Endothelial cell of umbilical vein (primary cell): ENCODE data around the gene RIOK3. TPM values are rescaled to one million over a fixed set of nuclear protein-coding genes. Genes with fewer than 3 reads are reported as not detected.

Experiments used
- BruUV-seq: library from RNA; stranded (reverse); fragments of 400-500 nt; replicated peaks from 2 replicates; lab custom pipeline; 2021; lab: Mats Ljungman, UMichigan
- CTCF ChIA-PET: fragments of 300-600, 350-600 bp; sonication (Branson Sonifier 250); formaldehyde crosslinking; loops from one replicate; lab custom pipeline; 2021; ENCODE audit warnings: antibody characterized with exemption, inconsistent platforms; lab: Charles Lee
- POLR2A ChIA-PET: fragments of 300-600, 350-600 bp; sonication (Branson Sonifier 250); formaldehyde crosslinking; loops from one replicate; lab custom pipeline; 2021; ENCODE audit warnings: antibody characterized with exemption, inconsistent platforms; lab: Charles Lee
- DNase-seq: peaks from one replicate; pipeline ENCODE4 v3.0.0-alpha.2; 2011; ENCODE audit warnings: low read depth, low spot score
- FAIRE-seq: peaks from 2 replicates; lab custom pipeline; 2011; peaks lifted over from hg19 to GRCh38; lab: Jason Lieb, UNC
- H2AFZ ChIP-seq: 2 replicates; pipeline ENCODE4 v1.6.0; 2012; ENCODE audit warnings: low read depth, low read length, control low read depth, inconsistent platforms
- H3K27ac ChIP-seq: 2 replicates; pipeline ENCODE4 v1.5.1; 2011; ENCODE audit warnings: low read depth, mild to moderate bottlenecking, control low read depth, low read length, moderate library complexity; ENCODE audit not compliant: insufficient read depth
- H3K27me3 ChIP-seq, 2 experiments: 2 replicates each; pipeline versions ENCODE4 v1.6.0 to v1.6.1; 2011; ENCODE audit warnings: low read length in 2 of 2, mixed read lengths in 1 of 2; ENCODE audit not compliant: control insufficient read depth in 2 of 2, insufficient read depth in 2 of 2
- H3K36me3 ChIP-seq, 2 experiments: 2 replicates in 1 of 2; 3 replicates in 1 of 2; pipeline ENCODE4 v1.5.1; 2011; ENCODE audit warnings: low read length in 2 of 2, mild to moderate bottlenecking in 1 of 2, moderate library complexity in 1 of 2; ENCODE audit not compliant: control insufficient read depth in 2 of 2, insufficient read depth in 2 of 2; ENCODE audit errors: extremely low read depth in 1 of 2
- H3K4me1 ChIP-seq: 3 replicates; pipeline ENCODE4 v1.5.1; 2011; ENCODE audit warnings: mild to moderate bottlenecking, low read length; ENCODE audit not compliant: control insufficient read depth, insufficient read depth; ENCODE audit errors: extremely low read depth
- H3K4me2 ChIP-seq: 2 replicates; pipeline ENCODE4 v1.6.1; 2011; ENCODE audit warnings: low read length, control low read depth, mixed read lengths; ENCODE audit not compliant: insufficient read depth
- H3K4me3 ChIP-seq, 3 experiments: fragments of 200-600 bp in 1 of 3; sonication (generic), shearing (Covaris generic) in 1 of 3; replicated peaks in 1 of 3; 2 replicates each; pipeline ENCODE4 v1.5.1; 2011 to 2016; ENCODE audit warnings: control low read depth in 3 of 3, low read length in 3 of 3, mild to moderate bottlenecking in 2 of 3, inconsistent platforms in 1 of 3, low read depth in 1 of 3, moderate library complexity in 1 of 3; ENCODE audit not compliant: insufficient read depth in 1 of 3
- H3K79me2 ChIP-seq: 2 replicates; pipeline ENCODE4 v1.6.0; 2012; ENCODE audit warnings: low read length, inconsistent platforms; ENCODE audit not compliant: control insufficient read depth, insufficient read depth
- H3K9ac ChIP-seq: replicated peaks from 2 replicates; pipeline ENCODE3; 2011; ENCODE audit warnings: low read length, control low read depth; ENCODE audit not compliant: insufficient read depth; ENCODE audit errors: extremely low read depth
- H3K9me1 ChIP-seq: replicated peaks from 3 replicates; pipeline ENCODE4 v1.6.0; 2011; ENCODE audit warnings: mild to moderate bottlenecking, low read length; ENCODE audit not compliant: control insufficient read depth, insufficient read depth; ENCODE audit errors: extremely low read depth
- H3K9me3 ChIP-seq: replicated peaks from 2 replicates; pipeline ENCODE4 v1.5.1; 2012; ENCODE audit warnings: low read length, inconsistent platforms; ENCODE audit not compliant: control insufficient read depth, insufficient read depth
- H4K20me1 ChIP-seq: replicated peaks from 2 replicates; pipeline ENCODE3; 2011; ENCODE audit warnings: mild to moderate bottlenecking, low read length; ENCODE audit not compliant: control insufficient read depth, insufficient read depth; ENCODE audit errors: extremely low read depth
- CTCF ChIP-seq, 2 donors: IDR thresholded peaks; 1 replicate in 1 of 2; 2 replicates in 1 of 2; pipeline ENCODE4 v1.5.1; 2011; ENCODE audit warnings: low read length in 2 of 2, mild to moderate bottlenecking in 2 of 2, moderate library complexity in 2 of 2, control low read depth in 1 of 2, inconsistent platforms in 1 of 2, low read depth in 1 of 2; ENCODE audit not compliant: insufficient read depth in 1 of 2; ENCODE audit errors: extremely low read depth in 1 of 2
- EZH2 ChIP-seq: IDR thresholded peaks from 2 replicates; pipeline ENCODE4 v1.6.1; 2012; ENCODE audit warnings: borderline replicate concordance, low read depth, mild to moderate bottlenecking, moderate library complexity, low read length, inconsistent platforms; ENCODE audit not compliant: severe bottlenecking
- FOS ChIP-seq: IDR thresholded peaks from 2 replicates; pipeline ENCODE4 v1.6.1; 2011; ENCODE audit warnings: mild to moderate bottlenecking, low read length, moderate library complexity, borderline replicate concordance; ENCODE audit not compliant: insufficient read depth
- GATA2 ChIP-seq: IDR thresholded peaks from 2 replicates; pipeline ENCODE4 v1.7.0; 2011; ENCODE audit warnings: low read depth, mild to moderate bottlenecking, moderate library complexity, mixed read lengths, low read length; ENCODE audit not compliant: insufficient read length, insufficient read depth
- JUN ChIP-seq: IDR thresholded peaks from 2 replicates; pipeline ENCODE4 v1.6.1; 2011; ENCODE audit warnings: borderline replicate concordance, low read depth; ENCODE audit not compliant: insufficient read length, insufficient read depth
- MAX ChIP-seq: IDR thresholded peaks from 2 replicates; pipeline ENCODE4 v1.6.1; 2011; ENCODE audit not compliant: insufficient read depth, insufficient read length
- MYC ChIP-seq: IDR thresholded peaks from one replicate; pipeline ENCODE4 v1.6.1; 2011; ENCODE audit warnings: mild to moderate bottlenecking, low read depth, low read length
- POLR2A ChIP-seq: IDR thresholded peaks from 2 replicates; pipeline ENCODE4 v1.6.1; 2012; ENCODE audit warnings: low read depth, mild to moderate bottlenecking, control low read depth, low read length
- POLR2AphosphoS5 ChIP-seq: IDR thresholded peaks from 2 replicates; pipeline ENCODE4 v1.6.1; 2012; ENCODE audit warnings: low read depth, mild to moderate bottlenecking, control low read depth, low read length, moderate library complexity; ENCODE audit not compliant: insufficient read depth
- dilution Hi-C: fragments of 300-500 bp; cut with MboI; formaldehyde crosslinking; loops from one replicate; pipeline ENCODE4 v1.15.0; 2019; ENCODE audit warnings: low sequenced_read_pairs; ENCODE audit not compliant: extremely low pct_ligation_motif_present
- intact Hi-C: fragments of 100-400 bp; cut with micrococcal nuclease; formaldehyde crosslinking; loops from one replicate; pipeline ENCODE4 v1.10.0; 2022
- polyA plus RNA-seq, 4 experiments: library from polyadenylated mRNA; depleted of rRNA in 3 of 4; stranded (reverse) in 3 of 4; unstranded in 1 of 4; fragments of >200 nt; gene quantifications; 2 replicates each; pipeline versions ENCODE4 v1.2.1 to v1.2.3, GENCODE V29; 2011 to 2012; ENCODE audit warnings: missing spikeins in 1 of 4
- total RNA-seq: library from RNA; stranded (reverse); gene quantifications from 2 replicates; pipeline ENCODE4 v1.2.3, GENCODE V29; 2021

RIOK3 gene
- total and polyA plus RNA-seq, 2 donors (not counting 3 experiments of a cell fraction or from before 2014, with no cell fraction given), result 14.8 to 50.7 TPM

GRCh38 chr18:23462876-23463275, 9.8 kb downstream of the RIOK3 start:
- POLR2A ChIA-PET, result no interaction called here
- TF ChIP-seq POLR2A (no peak), MAX (no peak), GATA2 (no peak), POLR2AphosphoS5 (no peak), FOS (no peak), EZH2 (no peak), MYC (no peak), JUN (no peak), CTCF (IDR thresholded peaks at IDR 0.05; ENCODE audit: extremely low read depth in 1 of 2, insufficient read depth in 1 of 2, low read depth in 1 of 2, low read length in 2 of 2) (no peak)
- Histone ChIP-seq H3K9ac (no peak overlapping the region), H3K36me3 (peaks cover 14 to 15% of the 10 kb centered on the region in 2 experiments), H3K4me3 (no peak overlapping the region), H3K4me2 (no peak overlapping the region), H3K79me2 (peaks cover 45% of the 10 kb centered on the region), H2AFZ (no peak overlapping the region), H3K27me3 (no peaks in the 10 kb centered on the region), H3K9me3 (no peaks in the 10 kb centered on the region), H3K4me1 (peaks cover 5% of the 10 kb centered on the region), H3K9me1 (no peaks in the 10 kb centered on the region), H3K27ac (no peak overlapping the region), H4K20me1 (peaks cover 13% of the 10 kb centered on the region)
- CTCF ChIA-PET, result interaction anchor here (0.8 to 1.6 kb wide), 3 partner anchors 12 to 431 kb away, joined by 3 to 5 read pairs (median 3); no protein-coding TSS in a partner anchor
- DNase-seq (no peak), FAIRE-seq (no peak)
- no TSS peak for BruUV-seq
- intact Hi-C loops (no loop called here), dilution Hi-C loops (no loop called here)
